GM06990 (cell line): Measurements from ENCODE around the gene TNFRSF13B.

Experiments used
- DNase-seq: peaks from one replicate; pipeline ENCODE4 v3.0.0-alpha.2; 2011; ENCODE audit not compliant: insufficient read length; ENCODE audit errors: extremely low read depth
- H3K27me3 ChIP-seq: replicated peaks from 2 replicates; pipeline ENCODE4 v1.6.0; 2011; ENCODE audit warnings: low read length; ENCODE audit not compliant: control insufficient read depth, insufficient read depth
- H3K36me3 ChIP-seq: 2 replicates; pipeline ENCODE4 v1.5.1; 2011; ENCODE audit warnings: low read length; ENCODE audit not compliant: control insufficient read depth, insufficient read depth
- H3K4me3 ChIP-seq: replicated peaks from 2 replicates; pipeline ENCODE4 v1.5.1; 2011; ENCODE audit warnings: low read depth, mild to moderate bottlenecking, control low read depth, low read length
- CTCF ChIP-seq: IDR thresholded peaks from 2 replicates; pipeline ENCODE4 v1.5.1; 2011; ENCODE audit warnings: low read length, control low read depth, mild to moderate bottlenecking, inconsistent platforms; ENCODE audit not compliant: insufficient read depth, poor library complexity, severe bottlenecking

Gene TNFRSF13B

GRCh38 chr17:16934133-16934795 lies 37.7 kb downstream of the TNFRSF13B start:
- peaks cover 33% of the 10 kb centered on the region for H3K36me3 ChIP-seq
- TF ChIP-seq CTCF: no peak
- no peak overlapping the region for H3K4me3 ChIP-seq
- H3K27me3 ChIP-seq: no peaks in the 10 kb centered on the region
- no peak for DNase-seq

DNA sequence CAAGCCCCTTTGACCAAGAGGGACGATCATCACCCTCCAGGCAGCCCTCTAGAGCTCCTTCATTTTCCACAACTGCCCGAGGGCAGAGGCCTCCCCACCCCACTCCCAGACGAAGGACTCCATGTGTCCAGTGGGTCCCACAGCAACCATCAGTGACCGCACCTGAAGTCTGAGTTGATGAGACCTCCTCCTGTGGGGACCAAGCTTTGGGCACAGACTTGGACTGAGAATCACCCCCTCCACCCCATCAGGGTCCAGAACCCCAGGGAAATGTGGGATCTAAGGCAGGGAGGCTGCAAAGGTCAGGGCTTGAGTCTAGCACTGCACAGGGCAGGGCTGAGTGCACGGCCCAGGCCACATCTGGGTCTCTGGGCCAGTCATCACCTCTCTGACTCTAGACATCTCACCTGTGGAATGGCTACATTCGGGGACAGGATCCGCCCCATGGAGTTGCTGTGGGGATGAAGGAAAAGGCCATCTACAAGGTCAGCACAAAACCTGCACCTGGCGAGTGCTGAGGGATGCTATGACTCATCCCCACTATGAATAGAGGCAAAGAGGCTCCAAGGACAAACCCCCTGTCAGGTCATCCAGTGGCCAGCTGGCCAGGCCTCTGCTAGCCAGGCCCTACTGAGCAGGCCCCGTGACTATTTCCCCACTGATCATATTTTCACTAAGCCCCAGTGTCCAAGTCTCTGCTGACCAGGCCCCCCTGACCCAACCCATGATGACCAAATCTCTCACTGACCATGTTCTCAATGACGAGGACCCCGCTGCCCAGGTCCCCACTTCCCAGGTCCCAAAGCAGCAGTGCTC lies 38.4 kb downstream of the TNFRSF13B start:
- H3K4me3 ChIP-seq: no peak overlapping the region
- H3K27me3 ChIP-seq: no peaks in the 10 kb centered on the region
- DNase-seq: no peak
- peaks cover 32% of the 10 kb centered on the region for H3K36me3 ChIP-seq
- TF ChIP-seq CTCF: no peak

DNA sequence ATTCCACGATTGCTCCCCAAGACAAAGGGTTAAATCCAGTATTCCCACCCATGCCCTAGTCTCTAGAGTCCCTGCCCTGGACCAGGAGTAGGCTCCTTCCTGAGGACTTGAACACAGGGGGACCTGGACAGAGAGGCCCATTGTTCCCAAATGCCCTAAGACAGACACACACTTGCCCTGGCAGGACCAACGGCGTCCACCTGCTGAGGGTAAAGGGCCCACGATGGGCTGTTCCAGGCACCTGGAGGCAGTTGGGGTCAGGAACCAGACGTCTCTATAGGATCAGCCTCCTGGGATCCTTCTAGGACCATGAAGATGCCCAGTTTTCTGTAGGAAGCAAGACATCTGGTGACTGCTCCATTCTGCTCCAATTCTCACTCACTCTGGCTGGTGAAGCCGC lies 39.3 kb downstream of the TNFRSF13B start:
- DNase-seq: no peak
- Histone ChIP-seq H3K27me3 (no peaks in the 10 kb centered on the region), H3K4me3 (no peak overlapping the region), H3K36me3 (peaks cover 32% of the 10 kb centered on the region)
- no peak for TF ChIP-seq CTCF

GRCh38 chr17:16932156-16932555 lies 39.8 kb downstream of the TNFRSF13B start:
- no peak overlapping the region for H3K4me3 ChIP-seq
- no peak for TF ChIP-seq CTCF
- H3K27me3 ChIP-seq: no peaks in the 10 kb centered on the region
- no peak for DNase-seq
- peaks cover 34% of the 10 kb centered on the region for H3K36me3 ChIP-seq

- no peak for DNase-seq
- Histone ChIP-seq H3K36me3 (peaks cover 34% of the 10 kb centered on the region), H3K4me3 (no peak overlapping the region), H3K27me3 (no peaks in the 10 kb centered on the region)
- no peak for TF ChIP-seq CTCF
These were observed 40.4 kb downstream of the TNFRSF13B start for GRCh38 chr17:16931318-16932060.
